ENCODE data around the gene STEAP3.

DNA sequence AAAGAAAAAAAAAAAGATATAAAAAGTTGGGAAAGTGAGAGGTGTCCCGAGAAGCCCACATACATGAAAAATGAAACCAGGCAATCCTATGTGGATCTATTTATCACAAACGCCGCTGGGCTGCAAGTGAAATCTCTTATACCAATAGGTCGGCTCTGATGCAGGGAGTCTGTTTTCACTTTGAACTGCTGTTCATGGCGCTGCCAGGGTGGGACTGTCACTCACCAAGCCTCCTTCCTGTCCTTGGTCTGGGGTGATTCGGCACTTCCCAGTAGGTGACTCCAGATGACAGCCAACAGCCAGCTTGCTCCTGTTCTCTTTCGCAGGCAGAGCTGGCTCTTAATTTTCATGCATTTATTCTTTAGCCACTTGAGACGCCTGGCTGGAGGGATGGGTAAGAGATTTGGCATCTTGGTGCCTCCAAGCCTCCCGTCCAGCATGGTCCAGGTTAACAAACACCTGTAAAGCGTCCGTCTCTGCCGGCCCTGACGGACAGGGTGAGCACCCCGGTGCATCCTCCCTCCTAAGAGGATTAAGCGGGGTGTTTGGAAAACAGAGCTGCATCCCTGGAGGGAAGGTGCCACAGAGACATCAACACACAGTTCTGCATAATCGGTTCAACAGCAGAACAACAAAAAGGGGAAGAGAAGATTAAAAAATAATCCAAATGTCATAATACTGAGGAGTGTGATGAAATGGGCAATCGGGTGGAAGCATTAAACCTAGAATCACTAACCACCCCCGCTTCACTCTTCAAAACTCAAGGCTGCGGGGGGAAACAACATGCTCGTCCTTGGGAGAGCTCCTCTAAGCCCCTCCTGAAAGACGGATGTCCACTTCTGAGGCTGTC lies 58.7 kb downstream of the STEAP3 start:
- TF ChIP-seq SIN3A (IDR thresholded peaks at IDR 0.05; ENCODE audit: low read depth) (no peak), POLR2A (IDR thresholded peaks at IDR 0.05; ENCODE audit: borderline replicate concordance, extremely low read depth, insufficient read depth, insufficient read length) (no peak), SP1 (IDR thresholded peaks at IDR 0.05; ENCODE audit: low read depth) (no peak), POLR2AphosphoS5 (IDR thresholded peaks at IDR 0.05; ENCODE audit: low read depth, low read length) (no peak), YY1 (IDR thresholded peaks at IDR 0.05; ENCODE audit: extremely low read depth, insufficient replicate concordance, low read depth, low read length) (no peak), EGR1 (IDR thresholded peaks at IDR 0.05; ENCODE audit: low read depth) (no peak), TCF7L2 (IDR thresholded peaks at IDR 0.05; ENCODE audit: borderline replicate concordance, extremely low read depth, insufficient read depth, insufficient read length) (no peak), EZH2 (IDR thresholded peaks at IDR 0.05) (no peak)
- TF ChIP-seq, protein P1, sequence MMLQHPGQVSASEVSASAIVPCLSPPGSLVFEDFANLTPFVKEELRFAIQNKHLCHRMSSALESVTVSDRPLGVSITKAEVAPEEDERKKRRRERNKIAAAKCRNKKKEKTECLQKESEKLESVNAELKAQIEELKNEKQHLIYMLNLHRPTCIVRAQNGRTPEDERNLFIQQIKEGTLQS (IDR thresholded peaks at IDR 0.05): no peak
- TF ChIP-seq, protein P2, sequence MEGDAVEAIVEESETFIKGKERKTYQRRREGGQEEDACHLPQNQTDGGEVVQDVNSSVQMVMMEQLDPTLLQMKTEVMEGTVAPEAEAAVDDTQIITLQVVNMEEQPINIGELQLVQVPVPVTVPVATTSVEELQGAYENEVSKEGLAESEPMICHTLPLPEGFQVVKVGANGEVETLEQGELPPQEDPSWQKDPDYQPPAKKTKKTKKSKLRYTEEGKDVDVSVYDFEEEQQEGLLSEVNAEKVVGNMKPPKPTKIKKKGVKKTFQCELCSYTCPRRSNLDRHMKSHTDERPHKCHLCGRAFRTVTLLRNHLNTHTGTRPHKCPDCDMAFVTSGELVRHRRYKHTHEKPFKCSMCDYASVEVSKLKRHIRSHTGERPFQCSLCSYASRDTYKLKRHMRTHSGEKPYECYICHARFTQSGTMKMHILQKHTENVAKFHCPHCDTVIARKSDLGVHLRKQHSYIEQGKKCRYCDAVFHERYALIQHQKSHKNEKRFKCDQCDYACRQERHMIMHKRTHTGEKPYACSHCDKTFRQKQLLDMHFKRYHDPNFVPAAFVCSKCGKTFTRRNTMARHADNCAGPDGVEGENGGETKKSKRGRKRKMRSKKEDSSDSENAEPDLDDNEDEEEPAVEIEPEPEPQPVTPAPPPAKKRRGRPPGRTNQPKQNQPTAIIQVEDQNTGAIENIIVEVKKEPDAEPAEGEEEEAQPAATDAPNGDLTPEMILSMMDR (IDR thresholded peaks at IDR 0.05 in 2 of 3, conservative IDR thresholded peaks at IDR 0.05 in 1 of 3; ENCODE audit: borderline replicate concordance in 1 of 3, insufficient read depth in 1 of 3, low read depth in 2 of 3, low read length in 2 of 3): no peak
- TF ChIP-seq, protein P3, sequence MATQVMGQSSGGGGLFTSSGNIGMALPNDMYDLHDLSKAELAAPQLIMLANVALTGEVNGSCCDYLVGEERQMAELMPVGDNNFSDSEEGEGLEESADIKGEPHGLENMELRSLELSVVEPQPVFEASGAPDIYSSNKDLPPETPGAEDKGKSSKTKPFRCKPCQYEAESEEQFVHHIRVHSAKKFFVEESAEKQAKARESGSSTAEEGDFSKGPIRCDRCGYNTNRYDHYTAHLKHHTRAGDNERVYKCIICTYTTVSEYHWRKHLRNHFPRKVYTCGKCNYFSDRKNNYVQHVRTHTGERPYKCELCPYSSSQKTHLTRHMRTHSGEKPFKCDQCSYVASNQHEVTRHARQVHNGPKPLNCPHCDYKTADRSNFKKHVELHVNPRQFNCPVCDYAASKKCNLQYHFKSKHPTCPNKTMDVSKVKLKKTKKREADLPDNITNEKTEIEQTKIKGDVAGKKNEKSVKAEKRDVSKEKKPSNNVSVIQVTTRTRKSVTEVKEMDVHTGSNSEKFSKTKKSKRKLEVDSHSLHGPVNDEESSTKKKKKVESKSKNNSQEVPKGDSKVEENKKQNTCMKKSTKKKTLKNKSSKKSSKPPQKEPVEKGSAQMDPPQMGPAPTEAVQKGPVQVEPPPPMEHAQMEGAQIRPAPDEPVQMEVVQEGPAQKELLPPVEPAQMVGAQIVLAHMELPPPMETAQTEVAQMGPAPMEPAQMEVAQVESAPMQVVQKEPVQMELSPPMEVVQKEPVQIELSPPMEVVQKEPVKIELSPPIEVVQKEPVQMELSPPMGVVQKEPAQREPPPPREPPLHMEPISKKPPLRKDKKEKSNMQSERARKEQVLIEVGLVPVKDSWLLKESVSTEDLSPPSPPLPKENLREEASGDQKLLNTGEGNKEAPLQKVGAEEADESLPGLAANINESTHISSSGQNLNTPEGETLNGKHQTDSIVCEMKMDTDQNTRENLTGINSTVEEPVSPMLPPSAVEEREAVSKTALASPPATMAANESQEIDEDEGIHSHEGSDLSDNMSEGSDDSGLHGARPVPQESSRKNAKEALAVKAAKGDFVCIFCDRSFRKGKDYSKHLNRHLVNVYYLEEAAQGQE (IDR thresholded peaks at IDR 0.05; ENCODE audit: low read depth): no peak

All from HCT116 (cell line).